Thoracic aorta (tissue), 2 donors: ENCODE data around the gene SAMM50. TPM values are rescaled to one million over a fixed set of nuclear protein-coding genes. Genes with fewer than 3 reads are reported as not detected.

Experiments used
- ATAC-seq: fragments of 150-250 bp; one replicate; pipeline ENCODE4 v1.8.0; 2017; ENCODE audit warnings: low read depth; ENCODE audit not compliant: insufficient number of reproducible peaks, low FRiP score
- DNase-seq: peaks from one replicate; pipeline ENCODE4 v3.0.0-alpha.2; 2020; ENCODE audit warnings: low spot score
- H3K27ac ChIP-seq, 2 donors: fragments of 200-600 bp; sonication (generic); 1 replicate in 1 of 2; 2 replicates in 1 of 2; pipeline ENCODE4 v1.5.1; 2016; ENCODE audit warnings: mild to moderate bottlenecking in 2 of 2, moderate library complexity in 2 of 2
- H3K27me3 ChIP-seq: fragments of 200-600 bp; sonication (generic); replicated peaks from 2 replicates; pipeline ENCODE4 v1.6.0; 2016; ENCODE audit warnings: mild to moderate bottlenecking; ENCODE audit not compliant: insufficient read depth
- H3K36me3 ChIP-seq: fragments of 200-600 bp; sonication (generic); one replicate; pipeline ENCODE4 v1.5.1; 2016
- H3K4me1 ChIP-seq, 2 donors: fragments of 200-600 bp; sonication (generic); 1 replicate in 1 of 2; 2 replicates in 1 of 2; pipeline versions ENCODE4 v1.5.1 to v1.6.0; 2016; ENCODE audit warnings: low read depth in 2 of 2, mild to moderate bottlenecking in 1 of 2; ENCODE audit not compliant: control insufficient read depth in 1 of 2
- H3K4me3 ChIP-seq: fragments of 200-600 bp; sonication (generic); 2 replicates; pipeline ENCODE4 v1.5.1; 2016; ENCODE audit warnings: mild to moderate bottlenecking
- H3K9me3 ChIP-seq: fragments of 200-600 bp; sonication (generic); 2 replicates; pipeline ENCODE4 v1.5.1; 2016
- total RNA-seq, 2 donors: library from RNA; depleted of rRNA; stranded (reverse); fragments of >200 nt; gene quantifications; one replicate each; pipeline versions ENCODE4 v1.1.0 to v1.2.3, GENCODE V29; 2016
- TF ChIP-seq, protein P1 (sequence below): fragments of 200-600 bp; sonication (generic); IDR thresholded peaks from one replicate; pipeline ENCODE4 v1.5.1; 2019; ENCODE audit warnings: antibody characterized with exemption

Gene SAMM50
- total RNA-seq, 2 donors from 2014 or later, result 22.6 to 28.1 TPM

DNA sequence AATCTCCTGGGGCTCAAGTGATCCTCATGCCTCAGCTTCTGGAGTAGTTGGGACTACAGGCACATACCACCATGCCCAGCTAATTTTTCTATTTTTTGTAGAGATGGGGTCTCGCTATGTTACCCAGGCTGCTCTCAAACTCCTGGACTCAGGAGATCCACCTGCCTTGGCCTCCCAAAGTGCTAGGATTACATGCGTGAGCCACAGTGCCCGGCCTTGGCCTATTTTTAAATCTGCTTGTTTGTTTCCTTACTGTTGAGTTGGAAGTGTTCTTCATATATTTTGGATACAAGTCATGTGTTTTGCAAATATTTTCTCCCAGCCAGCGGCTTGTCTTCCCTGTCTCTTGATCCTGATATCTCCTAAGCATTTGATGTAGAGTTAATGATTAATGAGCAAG is 73.8 kb downstream of the SAMM50 start:
- Histone ChIP-seq H3K27ac (no peak overlapping the region), H3K4me1 (no peaks in the 10 kb centered on the region), H3K36me3 (no peaks in the 10 kb centered on the region), H3K4me3 (no peak overlapping the region), H3K27me3 (no peaks in the 10 kb centered on the region), H3K9me3 (no peaks in the 10 kb centered on the region)
- no peak for DNase-seq
- no peak for ATAC-seq
- TF ChIP-seq, protein P1, sequence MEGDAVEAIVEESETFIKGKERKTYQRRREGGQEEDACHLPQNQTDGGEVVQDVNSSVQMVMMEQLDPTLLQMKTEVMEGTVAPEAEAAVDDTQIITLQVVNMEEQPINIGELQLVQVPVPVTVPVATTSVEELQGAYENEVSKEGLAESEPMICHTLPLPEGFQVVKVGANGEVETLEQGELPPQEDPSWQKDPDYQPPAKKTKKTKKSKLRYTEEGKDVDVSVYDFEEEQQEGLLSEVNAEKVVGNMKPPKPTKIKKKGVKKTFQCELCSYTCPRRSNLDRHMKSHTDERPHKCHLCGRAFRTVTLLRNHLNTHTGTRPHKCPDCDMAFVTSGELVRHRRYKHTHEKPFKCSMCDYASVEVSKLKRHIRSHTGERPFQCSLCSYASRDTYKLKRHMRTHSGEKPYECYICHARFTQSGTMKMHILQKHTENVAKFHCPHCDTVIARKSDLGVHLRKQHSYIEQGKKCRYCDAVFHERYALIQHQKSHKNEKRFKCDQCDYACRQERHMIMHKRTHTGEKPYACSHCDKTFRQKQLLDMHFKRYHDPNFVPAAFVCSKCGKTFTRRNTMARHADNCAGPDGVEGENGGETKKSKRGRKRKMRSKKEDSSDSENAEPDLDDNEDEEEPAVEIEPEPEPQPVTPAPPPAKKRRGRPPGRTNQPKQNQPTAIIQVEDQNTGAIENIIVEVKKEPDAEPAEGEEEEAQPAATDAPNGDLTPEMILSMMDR, result no peak

DNA sequence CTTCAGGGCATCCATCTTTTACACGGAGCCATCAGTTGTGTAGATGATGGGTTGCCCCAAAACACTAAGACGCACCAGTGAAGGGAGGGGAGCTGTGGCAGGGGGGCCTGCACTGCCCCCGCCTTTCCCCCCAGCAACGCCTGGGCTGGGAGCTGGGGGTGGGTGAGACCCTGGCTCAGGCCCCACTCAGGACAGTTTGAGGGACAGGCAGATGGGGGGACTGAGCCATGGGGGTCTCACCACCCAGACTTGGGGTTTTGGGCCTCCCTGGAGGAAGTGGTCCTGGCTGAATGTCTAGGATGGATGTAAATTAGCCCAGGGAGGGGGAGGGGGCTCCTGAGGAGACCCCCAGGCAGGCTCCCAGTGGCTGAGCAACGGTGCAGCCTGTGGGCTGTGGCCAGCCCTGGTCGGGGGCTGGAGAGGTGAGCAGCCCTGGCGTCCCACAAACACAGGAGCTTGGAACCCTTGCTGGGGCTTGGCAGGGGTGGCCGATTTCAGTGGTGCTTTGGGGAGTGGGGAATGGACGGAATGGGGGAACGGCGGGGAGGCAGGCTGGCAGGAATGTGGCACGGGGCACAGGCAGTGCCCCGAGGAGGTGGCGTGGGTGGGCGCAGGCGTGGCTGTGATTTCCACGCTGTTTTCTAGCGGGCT is 74.9 kb downstream of the SAMM50 start:
- DNase-seq, result no peak
- Histone ChIP-seq H3K9me3 (no peaks in the 10 kb centered on the region), H3K4me1 (no peaks in the 10 kb centered on the region), H3K36me3 (no peaks in the 10 kb centered on the region), H3K27me3 (no peaks in the 10 kb centered on the region), H3K4me3 (no peak overlapping the region), H3K27ac (no peak overlapping the region)
- ATAC-seq, result no peak
- TF ChIP-seq, protein P1, result no peak

DNA sequence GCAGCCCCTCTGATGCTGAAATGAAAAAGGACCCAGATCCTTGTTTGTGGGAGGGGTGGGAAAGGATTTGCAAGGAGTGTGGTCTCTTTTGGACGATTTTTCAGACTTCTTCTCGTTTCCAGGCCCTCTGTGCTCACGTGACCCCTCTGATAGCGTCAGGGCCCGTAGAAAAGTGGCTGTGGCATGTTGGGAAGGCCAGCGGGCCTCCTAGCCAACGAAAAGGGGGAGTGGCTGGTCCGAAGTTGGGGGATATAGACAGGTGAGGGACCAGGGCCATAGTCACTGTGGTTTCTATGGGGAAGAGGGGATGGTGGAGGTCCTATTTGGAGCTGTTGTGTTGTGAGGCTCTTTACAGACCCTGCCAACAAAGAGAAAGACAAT is 75.5 kb downstream of the SAMM50 start:
- H3K36me3 ChIP-seq, result no peaks in the 10 kb centered on the region
- H3K27ac ChIP-seq, result no peak overlapping the region
- ATAC-seq, result no peak
- H3K4me1 ChIP-seq, result no peaks in the 10 kb centered on the region
- DNase-seq, result no peak
- H3K9me3 ChIP-seq, result no peaks in the 10 kb centered on the region
- TF ChIP-seq, protein P1, result no peak
- no peak overlapping the region for H3K4me3 ChIP-seq
- no peaks in the 10 kb centered on the region for H3K27me3 ChIP-seq

DNA sequence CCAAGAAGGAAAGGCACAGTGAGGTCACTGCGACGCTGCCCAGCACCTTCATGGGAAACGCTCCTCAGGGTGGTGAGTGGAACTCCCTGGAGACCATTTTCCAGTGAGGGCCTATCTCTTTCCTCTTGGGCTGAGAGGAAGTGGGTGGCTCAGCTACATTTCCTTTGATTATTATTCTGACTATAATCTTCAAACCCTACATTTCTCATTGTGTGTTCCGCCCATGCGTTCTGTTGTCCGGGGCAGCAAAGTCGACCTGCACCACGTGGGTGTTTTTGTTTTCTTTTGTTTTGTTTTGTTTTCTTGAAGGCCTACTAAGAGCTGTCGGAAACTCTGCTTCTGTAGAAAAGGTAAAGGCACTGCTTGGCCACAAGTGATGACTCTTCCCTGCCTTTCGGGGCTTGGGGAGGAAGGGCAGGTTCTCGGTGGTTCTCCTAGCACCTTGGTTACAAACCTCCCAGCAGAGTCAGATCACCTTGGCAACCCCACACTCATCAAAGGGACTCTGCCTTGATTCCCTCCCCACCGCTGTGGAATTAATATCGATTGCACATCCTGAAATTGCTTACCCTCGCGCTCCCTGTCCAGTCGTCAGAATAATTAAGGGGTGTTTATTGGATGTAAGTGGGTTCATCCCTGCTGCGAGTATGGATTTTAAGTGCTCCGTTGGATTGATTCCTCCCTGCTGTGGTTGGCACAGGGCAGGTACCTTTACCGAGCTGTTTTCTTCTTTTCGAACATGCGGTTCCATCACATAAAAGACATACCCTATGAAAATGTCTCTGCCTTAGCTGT is 76.1 kb downstream of the SAMM50 start:
- no peak for ATAC-seq

DNA sequence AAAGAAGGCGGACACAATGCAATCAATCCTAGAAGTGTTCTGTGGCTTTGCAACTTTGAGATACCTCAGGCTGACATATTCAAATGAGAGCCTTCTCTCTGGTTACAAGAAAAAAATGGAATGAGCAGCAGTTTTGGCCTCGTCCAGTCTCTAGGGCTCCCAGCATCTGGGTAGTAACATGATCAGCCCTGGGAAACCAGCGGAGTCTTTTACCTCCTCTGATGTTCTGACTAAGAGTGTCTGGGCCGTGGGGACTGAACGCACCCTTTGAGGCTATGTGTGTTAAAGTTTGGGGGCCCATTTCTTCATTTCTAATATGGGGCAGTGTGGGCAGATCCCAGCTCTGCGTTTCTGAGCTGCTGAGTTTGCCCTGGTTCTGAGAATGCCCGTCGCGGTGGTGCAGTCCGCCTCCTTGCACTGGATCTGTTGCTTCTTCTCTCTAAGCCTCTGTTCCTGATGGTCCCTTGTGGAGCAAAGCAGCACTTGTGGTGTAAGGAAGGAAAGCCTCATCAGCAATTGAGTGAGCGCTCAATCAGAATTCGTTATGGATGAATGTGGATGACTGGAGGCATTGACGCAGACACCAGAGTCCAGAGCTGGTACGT is 77.0 kb downstream of the SAMM50 start:
- H3K27ac ChIP-seq, result no peak overlapping the region
- DNase-seq (no peak), ATAC-seq (no peak)
- no peaks in the 10 kb centered on the region for H3K27me3 ChIP-seq
- H3K4me1 ChIP-seq, result no peaks in the 10 kb centered on the region
- TF ChIP-seq, protein P1, result no peak
- no peaks in the 10 kb centered on the region for H3K9me3 ChIP-seq
- no peak overlapping the region for H3K4me3 ChIP-seq
- H3K36me3 ChIP-seq, result no peaks in the 10 kb centered on the region

More for the DNA sequence above, 76.1 kb downstream of the SAMM50 start:
- H3K27ac ChIP-seq, result no peak overlapping the region
- TF ChIP-seq, protein P1, result no peak
- no peak overlapping the region for H3K4me3 ChIP-seq
- H3K9me3 ChIP-seq, result no peaks in the 10 kb centered on the region
- no peaks in the 10 kb centered on the region for H3K27me3 ChIP-seq
- H3K4me1 ChIP-seq, result no peaks in the 10 kb centered on the region
- no peak for DNase-seq
- no peaks in the 10 kb centered on the region for H3K36me3 ChIP-seq
